Stimulated activated CD8-positive, alpha-beta memory T cell treated with anti-CD3 and anti-CD28 coated beads, Interleukin-12 subunit alpha, Interleukin-12 subunit beta, amount 100 ng/mL, for 1 hour (primary cell): ENCODE measurements around the gene TMEM98.
"Not testable (repeated sequence)": the region's sequence is repeated elsewhere in the genome, so short reads cannot be mapped to it uniquely, and the experiment has no call there.

Source experiments
- DNase-seq: peaks from one replicate; pipeline ENCODE4 v3.0.0-alpha.2; 2020; ENCODE audit warnings: low read depth

The TMEM98 gene

DNA sequence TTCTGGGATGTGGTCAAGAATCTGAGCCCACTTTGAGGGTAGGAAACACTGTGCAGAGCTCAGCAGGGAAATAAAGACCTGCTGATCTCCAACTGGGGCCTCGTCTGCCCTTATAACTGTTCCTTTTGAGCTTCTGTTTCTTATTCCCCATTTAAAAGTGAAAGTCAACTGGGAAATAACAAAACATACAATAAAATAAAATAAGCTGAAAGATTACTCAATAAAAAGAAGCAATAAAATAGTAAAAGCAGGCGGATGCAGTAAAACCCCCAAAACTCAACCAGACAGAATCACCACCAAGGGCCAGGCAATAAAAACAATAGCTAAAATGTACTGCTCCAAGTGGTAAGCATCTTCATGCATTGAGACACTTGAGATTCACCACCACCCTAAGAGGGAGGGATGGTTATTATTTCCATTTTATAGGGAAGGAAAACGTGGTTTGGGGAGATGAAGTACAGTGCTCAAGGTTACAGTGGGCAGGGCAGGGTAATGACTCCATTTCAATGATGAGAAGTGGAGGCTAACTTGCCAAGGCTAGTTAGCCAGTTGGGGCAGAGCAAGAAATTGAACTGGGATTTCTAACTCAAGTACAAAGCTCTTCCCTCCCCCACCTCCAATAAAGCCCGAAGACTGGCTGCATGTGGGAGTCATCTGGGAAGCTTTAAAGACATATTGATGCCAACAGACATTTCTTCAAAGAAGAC lies 57.2 kb downstream of the TMEM98 start:
- DNase-seq, result no peak

DNA sequence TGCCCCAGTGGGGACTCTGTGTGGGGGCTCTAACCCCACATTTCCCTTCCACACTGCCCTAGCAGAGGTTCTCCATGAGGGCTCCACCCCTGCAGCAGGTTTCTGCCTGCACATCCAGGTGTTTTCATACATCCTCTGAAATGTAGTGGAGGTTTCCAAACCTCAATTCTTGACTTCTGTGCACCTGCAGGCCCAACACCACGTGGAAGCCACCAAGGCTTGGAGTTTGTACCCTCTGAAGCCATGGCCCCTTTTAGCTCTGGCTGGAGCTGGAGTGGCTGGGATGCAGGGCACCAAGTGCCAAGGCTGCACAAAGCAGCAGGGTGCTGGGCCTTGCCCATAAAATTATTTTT lies 59.5 kb downstream of the TMEM98 start:
- not testable (repeated sequence) for DNase-seq

DNA sequence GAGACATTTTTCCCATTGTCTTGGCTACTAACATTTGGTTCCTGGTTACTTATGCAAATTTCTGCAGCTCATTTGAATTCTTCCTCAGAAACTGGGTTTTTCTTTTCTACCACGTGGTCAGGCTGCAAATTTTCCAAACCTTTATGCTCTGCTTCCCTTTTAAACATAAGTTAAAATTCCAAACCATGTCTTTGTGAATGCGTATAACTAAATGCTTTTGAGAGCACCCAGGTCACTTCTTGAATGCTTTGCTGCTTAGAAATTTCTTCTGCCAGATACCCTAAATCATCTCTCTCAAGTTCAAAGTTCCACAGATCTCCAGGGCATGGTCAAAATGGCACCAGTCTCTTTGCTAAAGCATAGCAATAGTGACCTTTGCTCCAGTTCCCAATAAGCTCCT lies 59.9 kb downstream of the TMEM98 start:
- not testable (repeated sequence) for DNase-seq

DNA sequence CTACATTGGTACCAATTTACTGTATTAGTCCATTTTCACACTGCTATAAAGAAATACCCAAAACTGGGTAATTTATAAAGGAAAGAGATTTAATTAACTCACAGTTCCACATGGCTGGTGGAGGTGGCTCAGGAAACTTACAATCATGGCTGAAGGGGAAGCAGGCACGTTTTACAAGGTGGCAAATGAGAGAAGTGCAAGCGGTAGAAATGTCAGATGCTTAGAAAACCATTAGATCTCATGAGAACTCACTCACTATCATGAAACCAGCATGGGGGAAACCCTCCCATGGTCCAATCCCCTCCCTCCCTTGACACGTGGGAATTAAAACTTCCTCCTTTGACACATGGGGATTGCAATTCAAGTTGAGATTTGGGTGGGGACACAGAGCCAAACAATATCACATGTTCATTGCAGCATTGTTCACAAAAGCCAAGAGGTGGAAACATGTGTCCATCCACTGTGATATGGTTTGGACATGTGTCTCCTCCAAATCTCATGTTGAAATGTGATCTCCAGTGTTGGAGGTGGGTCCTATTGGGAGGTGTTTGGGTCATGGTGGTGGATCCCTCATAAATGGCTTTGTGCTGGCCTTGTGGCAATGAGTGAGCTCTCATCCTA lies 60.6 kb downstream of the TMEM98 start:
- DNase-seq, result no peak

DNA sequence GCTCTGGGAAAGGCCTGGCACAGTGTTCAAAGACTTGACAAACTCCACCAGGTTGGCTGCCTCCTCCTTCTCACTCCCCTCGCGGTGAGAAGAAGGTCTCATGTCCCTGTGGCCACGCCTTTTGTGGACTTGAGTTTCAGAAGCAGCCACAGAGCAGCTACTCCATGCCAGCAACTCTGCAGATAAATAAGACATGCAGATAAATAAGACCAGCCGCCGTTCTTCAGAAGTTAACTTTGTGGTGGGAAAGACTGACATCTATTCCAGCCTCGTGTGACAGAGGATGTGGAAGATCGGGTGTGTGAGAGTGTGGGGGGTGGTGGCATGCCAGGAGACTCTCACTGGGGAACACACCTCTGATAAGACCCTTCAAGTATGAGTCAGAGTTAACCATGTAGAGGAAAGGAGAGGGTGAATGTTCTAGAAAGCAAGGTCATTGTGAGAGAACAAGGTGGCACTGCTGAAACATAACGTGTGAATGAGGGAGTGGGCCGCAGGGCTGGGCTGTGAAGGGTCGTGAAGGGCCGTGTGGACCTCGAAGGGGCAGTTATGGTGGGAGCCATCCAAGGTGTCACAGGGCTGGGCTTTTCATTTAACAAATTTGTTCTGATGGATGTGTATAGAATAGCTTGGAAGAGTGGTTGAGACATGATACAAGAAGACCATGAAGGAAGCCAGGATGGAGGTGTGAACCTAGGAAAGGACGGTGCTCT lies 64.5 kb downstream of the TMEM98 start:
- no peak for DNase-seq

DNA sequence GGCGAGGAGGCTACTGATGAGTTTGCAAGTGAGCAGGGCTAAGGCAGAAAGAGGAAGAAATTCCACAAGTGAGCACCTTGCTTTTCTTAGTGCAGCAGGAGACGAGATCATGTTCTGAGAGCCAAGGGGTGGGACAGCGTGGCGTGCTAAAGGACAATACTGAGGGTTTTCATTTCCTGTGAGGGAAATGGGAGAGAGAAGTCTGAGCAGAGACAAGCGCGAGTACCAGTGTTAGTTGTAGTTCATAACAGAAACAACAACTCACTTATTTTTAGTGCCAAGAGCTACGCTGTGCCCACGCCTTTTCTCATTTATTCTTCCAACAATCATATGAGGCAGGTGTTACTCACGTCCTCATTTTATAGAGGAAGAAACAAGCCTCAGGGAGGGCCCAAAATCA lies 66.0 kb downstream of the TMEM98 start:
- DNase-seq, result no peak
